Osteoblast (primary cell): ENCODE results near the gene ADK. TPM values are rescaled to one million over a fixed set of nuclear protein-coding genes. Genes with fewer than 3 reads are reported as not detected.

Source experiments
- DNase-seq: peaks from one replicate; pipeline ENCODE4 v3.0.0; 2011; ENCODE audit warnings: low spot score, mixed read lengths; ENCODE audit not compliant: insufficient read length; ENCODE audit errors: missing footprints
- H2AFZ ChIP-seq: 2 replicates; pipeline ENCODE4 v1.6.0; 2011; ENCODE audit warnings: mild to moderate bottlenecking, low read length
- H3K27ac ChIP-seq: 2 replicates; pipeline ENCODE4 v1.5.1; 2011; ENCODE audit warnings: mild to moderate bottlenecking, low read depth, low read length, moderate library complexity
- H3K27me3 ChIP-seq: 2 replicates; pipeline ENCODE4 v1.6.0; 2012; ENCODE audit warnings: mild to moderate bottlenecking, control low read depth, inconsistent platforms, low read length, moderate library complexity; ENCODE audit not compliant: insufficient read depth
- H3K36me3 ChIP-seq: 2 replicates; pipeline ENCODE4 v1.5.1; 2011; ENCODE audit warnings: mild to moderate bottlenecking, low read length, control low read depth, moderate library complexity; ENCODE audit not compliant: insufficient read depth
- H3K4me1 ChIP-seq: 2 replicates; pipeline ENCODE4 v1.5.1; 2011; ENCODE audit warnings: mild to moderate bottlenecking, low read length, control low read depth, moderate library complexity; ENCODE audit not compliant: insufficient read depth
- H3K4me2 ChIP-seq: 2 replicates; pipeline ENCODE4 v1.6.0; 2011; ENCODE audit warnings: mild to moderate bottlenecking, low read length; ENCODE audit not compliant: insufficient read depth
- H3K4me3 ChIP-seq: fragments of 200-600 bp; sonication (generic); 3 replicates; pipeline ENCODE4 v1.5.1; 2012; ENCODE audit warnings: mild to moderate bottlenecking, low read length, inconsistent platforms; ENCODE audit not compliant: insufficient read depth
- H3K79me2 ChIP-seq: 2 replicates; pipeline ENCODE4 v1.6.0; 2012; ENCODE audit warnings: mild to moderate bottlenecking, low read length, control low read depth, inconsistent platforms; ENCODE audit not compliant: insufficient read depth
- H3K9me3 ChIP-seq: 2 replicates; pipeline ENCODE4 v1.5.1; 2011; ENCODE audit warnings: low read depth, low read length, control low read depth
- H4K20me1 ChIP-seq: 2 replicates; pipeline ENCODE4 v1.6.0; 2012; ENCODE audit warnings: mild to moderate bottlenecking, low read length, control low read depth; ENCODE audit not compliant: insufficient read depth
- total RNA-seq: library from RNA; depleted of rRNA; stranded (reverse); fragments of >200 nt; gene quantifications from 2 replicates; pipeline ENCODE4 v1.2.3, GENCODE V29; 2012
- TF ChIP-seq, protein P1 (sequence below): IDR thresholded peaks from 2 replicates; pipeline ENCODE4 v1.5.1; 2011; ENCODE audit warnings: mild to moderate bottlenecking, low read depth, low read length, moderate library complexity; ENCODE audit errors: extremely low read depth

ADK gene
- total RNA-seq, 1 donor, result 34.0 TPM

DNA sequence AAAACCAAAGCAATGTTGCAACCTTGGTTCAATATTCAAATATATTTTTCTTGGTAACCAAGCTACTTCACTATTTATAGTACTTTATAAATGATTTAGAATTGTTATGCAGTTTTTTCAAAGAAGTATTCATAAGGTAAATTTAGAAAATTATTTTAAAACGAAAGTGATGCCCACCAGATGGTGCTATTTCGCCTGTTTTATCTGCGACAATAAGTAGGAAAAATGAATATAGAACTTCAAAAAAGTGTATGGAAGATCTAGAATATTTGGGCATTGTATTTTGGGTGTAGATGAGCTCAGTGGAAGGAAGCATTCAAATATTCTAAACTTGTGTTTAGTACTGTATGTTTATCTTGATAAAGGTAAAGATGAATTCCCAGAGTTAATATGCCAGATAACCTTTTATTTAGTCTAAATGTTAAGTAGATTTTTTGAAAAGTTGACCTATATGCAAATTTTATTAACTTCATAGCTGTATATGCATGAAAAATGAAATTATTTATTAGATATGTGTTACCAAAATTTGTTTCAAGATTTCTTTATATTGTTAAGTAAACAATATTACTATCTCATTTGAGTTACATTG is 93.2 kb downstream of the ADK start:
- no peak overlapping the region for H3K4me2 ChIP-seq
- peak; percentile 42 for DNase-seq
- no peaks in the 10 kb centered on the region for H3K4me1 ChIP-seq
- no peak overlapping the region for H2AFZ ChIP-seq
- peaks cover 5% of the 10 kb centered on the region for H3K36me3 ChIP-seq
- H3K4me3 ChIP-seq, result no peak overlapping the region
- TF ChIP-seq, protein P1, sequence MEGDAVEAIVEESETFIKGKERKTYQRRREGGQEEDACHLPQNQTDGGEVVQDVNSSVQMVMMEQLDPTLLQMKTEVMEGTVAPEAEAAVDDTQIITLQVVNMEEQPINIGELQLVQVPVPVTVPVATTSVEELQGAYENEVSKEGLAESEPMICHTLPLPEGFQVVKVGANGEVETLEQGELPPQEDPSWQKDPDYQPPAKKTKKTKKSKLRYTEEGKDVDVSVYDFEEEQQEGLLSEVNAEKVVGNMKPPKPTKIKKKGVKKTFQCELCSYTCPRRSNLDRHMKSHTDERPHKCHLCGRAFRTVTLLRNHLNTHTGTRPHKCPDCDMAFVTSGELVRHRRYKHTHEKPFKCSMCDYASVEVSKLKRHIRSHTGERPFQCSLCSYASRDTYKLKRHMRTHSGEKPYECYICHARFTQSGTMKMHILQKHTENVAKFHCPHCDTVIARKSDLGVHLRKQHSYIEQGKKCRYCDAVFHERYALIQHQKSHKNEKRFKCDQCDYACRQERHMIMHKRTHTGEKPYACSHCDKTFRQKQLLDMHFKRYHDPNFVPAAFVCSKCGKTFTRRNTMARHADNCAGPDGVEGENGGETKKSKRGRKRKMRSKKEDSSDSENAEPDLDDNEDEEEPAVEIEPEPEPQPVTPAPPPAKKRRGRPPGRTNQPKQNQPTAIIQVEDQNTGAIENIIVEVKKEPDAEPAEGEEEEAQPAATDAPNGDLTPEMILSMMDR, result peak; percentile 52
- H3K27me3 ChIP-seq, result no peaks in the 10 kb centered on the region
- H3K79me2 ChIP-seq, result peaks cover 11% of the 10 kb centered on the region
- no peak overlapping the region for H3K27ac ChIP-seq
- H4K20me1 ChIP-seq, result no peaks in the 10 kb centered on the region
- H3K9me3 ChIP-seq, result no peaks in the 10 kb centered on the region

DNA sequence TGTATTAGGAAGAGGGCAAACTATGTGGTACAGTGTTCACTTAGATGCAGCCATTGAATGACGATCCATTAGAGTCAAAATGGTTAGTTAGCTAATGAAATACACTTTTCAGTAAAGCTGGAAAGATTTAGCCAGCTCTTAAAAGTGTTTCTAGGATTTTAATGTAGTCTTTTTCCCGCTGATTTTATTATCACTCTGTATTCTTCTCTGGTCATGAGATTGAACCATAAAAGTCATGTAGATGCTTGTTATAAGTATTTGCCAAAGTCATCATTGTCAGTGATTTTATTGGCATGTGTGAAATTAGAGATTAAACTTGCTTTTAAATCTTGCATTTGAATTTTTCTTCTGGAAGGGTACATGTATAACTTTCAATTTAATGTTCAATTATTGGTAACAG is 93.8 kb downstream of the ADK start:
- Histone ChIP-seq H3K4me3 (no peak overlapping the region), H3K4me1 (no peaks in the 10 kb centered on the region), H3K9me3 (no peaks in the 10 kb centered on the region), H4K20me1 (no peaks in the 10 kb centered on the region), H3K27me3 (no peaks in the 10 kb centered on the region), H2AFZ (no peak overlapping the region), H3K4me2 (no peak overlapping the region), H3K36me3 (peaks cover 5% of the 10 kb centered on the region), H3K79me2 (peaks cover 8% of the 10 kb centered on the region), H3K27ac (no peak overlapping the region)
- no peak for DNase-seq
- TF ChIP-seq, protein P1, result no peak

DNA sequence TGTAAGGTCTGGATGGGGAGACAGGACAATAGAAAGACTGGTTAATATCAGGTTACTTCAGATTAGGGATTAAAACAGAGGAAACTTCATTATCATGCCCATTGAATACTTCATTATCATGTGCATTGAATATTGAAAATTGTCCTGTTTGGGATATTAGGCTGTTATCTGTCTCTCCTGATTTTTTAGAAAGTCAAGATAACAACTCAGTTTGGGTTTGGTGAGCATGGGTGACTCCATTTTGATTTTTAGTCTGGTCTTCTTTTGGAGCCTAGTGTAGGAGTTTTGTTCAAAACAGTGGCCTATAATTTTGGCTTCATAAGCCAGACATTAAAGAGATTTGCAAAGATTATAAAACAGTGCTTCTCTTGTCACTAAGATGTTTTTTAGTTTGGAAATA is 95.5 kb downstream of the ADK start:
- TF ChIP-seq, protein P1, result no peak
- no peak overlapping the region for H2AFZ ChIP-seq
- H3K9me3 ChIP-seq, result no peaks in the 10 kb centered on the region

DNA sequence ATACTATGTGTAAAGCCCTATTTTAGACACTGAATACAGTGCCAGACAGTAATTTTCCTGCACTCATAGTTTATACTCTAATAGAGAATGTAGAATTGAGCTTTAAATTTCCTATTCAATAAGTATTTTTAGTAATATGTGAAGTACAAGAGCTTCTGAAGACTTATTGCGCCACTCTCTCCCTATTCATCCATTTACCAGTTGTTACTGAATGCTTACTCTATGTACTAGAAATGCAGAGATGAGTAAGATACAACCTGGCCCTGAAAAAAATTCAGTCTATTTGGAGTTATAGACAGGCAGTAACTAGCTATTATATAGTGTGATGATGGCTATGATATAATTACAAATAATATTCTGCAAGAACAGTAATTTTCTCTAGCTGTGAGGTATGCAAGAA is 98.8 kb downstream of the ADK start:
- Histone ChIP-seq H3K27ac (no peak overlapping the region), H2AFZ (no peak overlapping the region), H3K4me3 (no peak overlapping the region), H3K79me2 (peaks cover 2% of the 10 kb centered on the region), H3K27me3 (no peaks in the 10 kb centered on the region), H3K4me2 (no peak overlapping the region), H3K36me3 (no peaks in the 10 kb centered on the region), H4K20me1 (no peaks in the 10 kb centered on the region), H3K9me3 (no peaks in the 10 kb centered on the region), H3K4me1 (no peaks in the 10 kb centered on the region)
- DNase-seq, result no peak
- TF ChIP-seq, protein P1, result no peak

More for the DNA sequence above, 95.5 kb downstream of the ADK start:
- H3K27me3 ChIP-seq, result no peaks in the 10 kb centered on the region
- H3K36me3 ChIP-seq, result peaks cover 5% of the 10 kb centered on the region
- H3K27ac ChIP-seq, result no peak overlapping the region
- no peak for DNase-seq
- peaks cover 6% of the 10 kb centered on the region for H3K79me2 ChIP-seq
- no peaks in the 10 kb centered on the region for H3K4me1 ChIP-seq
- H3K4me2 ChIP-seq, result no peak overlapping the region
- H4K20me1 ChIP-seq, result no peaks in the 10 kb centered on the region
- no peak overlapping the region for H3K4me3 ChIP-seq
